ENCODE measurements around the gene NAP1L4.

GRCh38 chr11:3021125-3021524, 29.0 kb upstream of the NAP1L4 start:
- TF ChIP-seq, protein P1, sequence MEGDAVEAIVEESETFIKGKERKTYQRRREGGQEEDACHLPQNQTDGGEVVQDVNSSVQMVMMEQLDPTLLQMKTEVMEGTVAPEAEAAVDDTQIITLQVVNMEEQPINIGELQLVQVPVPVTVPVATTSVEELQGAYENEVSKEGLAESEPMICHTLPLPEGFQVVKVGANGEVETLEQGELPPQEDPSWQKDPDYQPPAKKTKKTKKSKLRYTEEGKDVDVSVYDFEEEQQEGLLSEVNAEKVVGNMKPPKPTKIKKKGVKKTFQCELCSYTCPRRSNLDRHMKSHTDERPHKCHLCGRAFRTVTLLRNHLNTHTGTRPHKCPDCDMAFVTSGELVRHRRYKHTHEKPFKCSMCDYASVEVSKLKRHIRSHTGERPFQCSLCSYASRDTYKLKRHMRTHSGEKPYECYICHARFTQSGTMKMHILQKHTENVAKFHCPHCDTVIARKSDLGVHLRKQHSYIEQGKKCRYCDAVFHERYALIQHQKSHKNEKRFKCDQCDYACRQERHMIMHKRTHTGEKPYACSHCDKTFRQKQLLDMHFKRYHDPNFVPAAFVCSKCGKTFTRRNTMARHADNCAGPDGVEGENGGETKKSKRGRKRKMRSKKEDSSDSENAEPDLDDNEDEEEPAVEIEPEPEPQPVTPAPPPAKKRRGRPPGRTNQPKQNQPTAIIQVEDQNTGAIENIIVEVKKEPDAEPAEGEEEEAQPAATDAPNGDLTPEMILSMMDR (IDR thresholded peaks at IDR 0.05) = peak; percentile 36 to 82 (median 75)
- no peak for TF ChIP-seq POLR2A (IDR thresholded peaks at IDR 0.05)
